ENCODE data around the gene PDSS2. TPM values are rescaled to one million over a fixed set of nuclear protein-coding genes. Genes with fewer than 3 reads are reported as not detected.

PDSS2 gene
- total and polyA plus RNA-seq, 2 donors (not counting 1 experiment from before 2014, with no cell fraction given) = 16.9 to 17.0 TPM

- Mint-ChIP-seq H3K27ac (peak overlapping the region; percentile 74), H3K9me3 (ENCODE audit: insufficient read depth) (no peaks in the 10 kb centered on the region), H3K27me3 (no peaks in the 10 kb centered on the region), H3K4me1 (peaks cover 20% of the 10 kb centered on the region), H3K4me3 (no peak overlapping the region)
- H3K27ac ChIP-seq (ENCODE audit: low read length in 2 of 2) = peak overlapping the region in 1 of 2 donors; percentile 65
- 100% methylated on average over 2 of the region's 5 CpGs for WGBS (ENCODE audit: insufficient coverage)
- ChIA-PET CTCF (interaction anchor here (0.7 to 5.7 kb wide), 3 partner anchors 14 to 718 kb away, joined by 3 to 39 read pairs (median 3); no protein-coding TSS in a partner anchor), POLR2A (no interaction called here)
- H3K4me2 ChIP-seq (replicated peaks; ENCODE audit: low read depth, low read length, poor library complexity, severe bottlenecking) = no peak overlapping the region
- H3K9ac ChIP-seq (ENCODE audit: low read length) = no peak overlapping the region
- no peaks in the 10 kb centered on the region for H3K9me3 ChIP-seq (ENCODE audit: control extremely low read depth in 1 of 3, control insufficient read depth in 2 of 3, insufficient read depth in 1 of 3, low read length in 2 of 3)
- no peak for ATAC-seq (ENCODE audit: low read depth)
- peaks cover 4% of the 10 kb centered on the region for H3K79me2 ChIP-seq (ENCODE audit: control insufficient read depth, insufficient read depth, low read length)
- H3K4me1 ChIP-seq (ENCODE audit: control insufficient read depth in 2 of 2, insufficient read depth in 2 of 2, low read length in 2 of 2) = peaks cover 15 to 19% of the 10 kb centered on the region in 2 donors
- no peak overlapping the region for H2AFZ ChIP-seq (ENCODE audit: insufficient read depth, low read depth, low read length, poor library complexity, severe bottlenecking)
- TF ChIP-seq EZH2 (IDR thresholded peaks at IDR 0.05; ENCODE audit: borderline replicate concordance, insufficient read depth, low read depth, low read length, poor library complexity, severe bottlenecking) (no peak), CTCF (IDR thresholded peaks at IDR 0.05) (no peak)
- no peaks in the 10 kb centered on the region for H4K20me1 ChIP-seq (ENCODE audit: control insufficient read depth, insufficient read depth, low read length, poor library complexity, severe bottlenecking)
- intact Hi-C loops (cut with micrococcal nuclease) = no loop called here
- peaks cover 0 to 3% of the 10 kb centered on the region in 2 experiments for H3K36me3 ChIP-seq (replicated peaks in 1 of 2; ENCODE audit: control extremely low read depth in 1 of 2, control insufficient read depth in 1 of 2, extremely low read depth in 1 of 2, insufficient read depth in 2 of 2, low read length in 1 of 2)
- no peak for DNase-seq
- no peak overlapping the region for H3K4me3 ChIP-seq (ENCODE audit: control extremely low read depth in 1 of 5, extremely low read depth in 1 of 5, insufficient read depth in 1 of 5, low read depth in 2 of 5, low read length in 4 of 5)
- no peaks in the 10 kb centered on the region for H3K27me3 ChIP-seq (replicated peaks in 1 of 4; ENCODE audit: control extremely low read depth in 1 of 4, control insufficient read depth in 3 of 4, insufficient read depth in 4 of 4, low read length in 3 of 4)
Observed at GRCh38 chr6:107331409-107332386, 127.7 kb downstream of the PDSS2 start.

GRCh38 chr6:107330168-107330567 lies 129.2 kb downstream of the PDSS2 start:
- ChIA-PET CTCF (interaction anchor here (1.2 to 5.7 kb wide), 2 partner anchors 12 to 20 kb away, joined by 3 to 39 read pairs; no protein-coding TSS in a partner anchor), POLR2A (no interaction called here)
- Mint-ChIP-seq H3K4me1 (peaks cover 20% of the 10 kb centered on the region), H3K9me3 (ENCODE audit: insufficient read depth) (no peaks in the 10 kb centered on the region), H3K4me3 (peak overlapping the region; percentile 67), H3K27me3 (no peaks in the 10 kb centered on the region), H3K27ac (peak overlapping the region; percentile 80)
- Histone ChIP-seq H2AFZ (ENCODE audit: insufficient read depth, low read depth, low read length, poor library complexity, severe bottlenecking) (peak overlapping the region; percentile 50), H3K4me1 (ENCODE audit: control insufficient read depth in 2 of 2, insufficient read depth in 2 of 2, low read length in 2 of 2) (peaks cover 15 to 19% of the 10 kb centered on the region in 2 donors), H3K27me3 (replicated peaks in 1 of 4; ENCODE audit: control extremely low read depth in 1 of 4, control insufficient read depth in 3 of 4, insufficient read depth in 4 of 4, low read length in 3 of 4) (no peaks in the 10 kb centered on the region), H3K4me2 (replicated peaks; ENCODE audit: low read depth, low read length, poor library complexity, severe bottlenecking) (peak overlapping the region; percentile 61), H3K79me2 (ENCODE audit: control insufficient read depth, insufficient read depth, low read length) (peaks cover 4% of the 10 kb centered on the region), H4K20me1 (ENCODE audit: control insufficient read depth, insufficient read depth, low read length, poor library complexity, severe bottlenecking) (no peaks in the 10 kb centered on the region), H3K36me3 (replicated peaks in 1 of 2; ENCODE audit: control extremely low read depth in 1 of 2, control insufficient read depth in 1 of 2, extremely low read depth in 1 of 2, insufficient read depth in 2 of 2, low read length in 1 of 2) (peaks cover 0 to 3% of the 10 kb centered on the region in 2 experiments), H3K9ac (ENCODE audit: low read length) (peak overlapping the region; percentile 49), H3K27ac (ENCODE audit: low read length in 2 of 2) (peak overlapping the region; percentile 11 to 65), H3K9me3 (ENCODE audit: control extremely low read depth in 1 of 3, control insufficient read depth in 2 of 3, insufficient read depth in 1 of 3, low read length in 2 of 3) (no peaks in the 10 kb centered on the region), H3K4me3 (ENCODE audit: control extremely low read depth in 1 of 5, extremely low read depth in 1 of 5, insufficient read depth in 1 of 5, low read depth in 2 of 5, low read length in 4 of 5) (peak overlapping the region in 1 of 5 experiments; percentile 25)
- 0% methylated on average over 2 of the region's 4 CpGs for WGBS (ENCODE audit: insufficient coverage)
- DNase-seq = peak; percentile 73
- TF ChIP-seq CTCF (IDR thresholded peaks at IDR 0.05) (no peak), EZH2 (IDR thresholded peaks at IDR 0.05; ENCODE audit: borderline replicate concordance, insufficient read depth, low read depth, low read length, poor library complexity, severe bottlenecking) (no peak)
- ATAC-seq (ENCODE audit: low read depth) = peak; percentile 78
- intact Hi-C loops (cut with micrococcal nuclease) = no loop called here

Measured in B cell (primary cell).